Suppressor macrophage (primary cell): Measurements from ENCODE around the gene SELENON.
A peak's percentile ranks its signal among the peaks of the same experiment; 100 is the strongest.

Experiments
- DNase-seq, 4 experiments: peaks; one replicate each; pipeline ENCODE4 v3.0.0-alpha.2; 2020 to 2022

Gene SELENON

GRCh38 chr1:25770541-25771220, 29.3 kb upstream of the SELENON start:
- DNase-seq: no peak

GRCh38 chr1:25771221-25772114, 28.5 kb upstream of the SELENON start:
- DNase-seq: no peak

- DNase-seq: no peak
Observed at GRCh38 chr1:25772164-25772563, 27.8 kb upstream of the SELENON start.

GRCh38 chr1:25772692-25773245, 27.2 kb upstream of the SELENON start:
- no peak for DNase-seq

GRCh38 chr1:25773441-25774125, 26.4 kb upstream of the SELENON start:
- DNase-seq: no peak

- no peak for DNase-seq
Observed at GRCh38 chr1:25774206-25774803, 25.7 kb upstream of the SELENON start.

GRCh38 chr1:25774921-25775771, 24.8 kb upstream of the SELENON start:
- DNase-seq: no peak

- no peak for DNase-seq
Observed at GRCh38 chr1:25779388-25779787, 20.6 kb upstream of the SELENON start.

- DNase-seq: no peak
Observed at GRCh38 chr1:25779894-25780293, 20.1 kb upstream of the SELENON start.

- DNase-seq: no peak
Observed at GRCh38 chr1:25780318-25781129, 19.5 kb upstream of the SELENON start.

- DNase-seq: no peak
Observed at GRCh38 chr1:25781130-25781433, 18.9 kb upstream of the SELENON start.

GRCh38 chr1:25782608-25783201, 17.3 kb upstream of the SELENON start:
- DNase-seq: no peak

GRCh38 chr1:25784575-25785051, 15.4 kb upstream of the SELENON start:
- no peak for DNase-seq

GRCh38 chr1:25785333-25786067, 14.5 kb upstream of the SELENON start:
- DNase-seq: peak in 1 of 4 experiments; percentile 18

GRCh38 chr1:25786887-25787759, 12.9 kb upstream of the SELENON start:
- no peak for DNase-seq

GRCh38 chr1:25787760-25788166, 12.2 kb upstream of the SELENON start:
- no peak for DNase-seq

GRCh38 chr1:25790472-25790871, 9.5 kb upstream of the SELENON start:
- DNase-seq: no peak

GRCh38 chr1:25792115-25792514, 7.9 kb upstream of the SELENON start:
- DNase-seq: no peak
